Left kidney (tissue), 8 donors: ENCODE results near the gene DUSP12. TPM values are rescaled to one million over a fixed set of nuclear protein-coding genes. Genes with fewer than 3 reads are reported as not detected.
A peak's percentile ranks its signal among the peaks of the same experiment; 100 is the strongest.
"Not testable (repeated sequence)": the region's sequence is repeated elsewhere in the genome, so short reads cannot be mapped to it uniquely, and the experiment has no call there.

Experiments
- DNase-seq: peaks from one replicate; pipeline ENCODE4 v3.0.0-alpha.2; 2013
- long read RNA-seq, 8 donors: transcript quantifications; one replicate each; lab custom pipeline, GENCODE V29; 2026
- polyA plus RNA-seq: library from polyadenylated mRNA; unstranded; fragments of 120-200 nt; gene quantifications from one replicate; pipeline ENCODE4 v1.2.1, GENCODE V29; 2013; ENCODE audit not compliant: insufficient read length

The DUSP12 gene
- 44.9 TPM for polyA plus RNA-seq
- long read RNA-seq, donor 1, transcript DUSP12-201 (6 exons, 1,270 nt), result major isoform, 11 of 38 reads
- long read RNA-seq, donor 1, partial matches to known transcripts, result 11 of 38 reads
- long read RNA-seq, donor 1, other reads (novel, unspliced or antisense), result 13 of 38 reads
- long read RNA-seq, donor 2, transcript DUSP12-201 (6 exons, 1,270 nt), result major isoform, 7 of 10 reads
- long read RNA-seq, donor 2, partial matches to known transcripts, result 0 of 10 reads
- long read RNA-seq, donor 2, other reads (novel, unspliced or antisense), result 0 of 10 reads
- long read RNA-seq, donor 3, transcript DUSP12-201 (6 exons, 1,270 nt), result major isoform, 5 of 12 reads
- long read RNA-seq, donor 3, partial matches to known transcripts, result 0 of 12 reads
- long read RNA-seq, donor 3, other reads (novel, unspliced or antisense), result 5 of 12 reads
- long read RNA-seq, donor 4, result 0 reads
- long read RNA-seq, donor 5, transcript DUSP12-201 (6 exons, 1,270 nt), result major isoform, 16 of 47 reads
- long read RNA-seq, donor 5, partial matches to known transcripts, result 11 of 47 reads
- long read RNA-seq, donor 5, other reads (novel, unspliced or antisense), result 19 of 47 reads
- long read RNA-seq, donor 6, transcript DUSP12-201 (6 exons, 1,270 nt), result major isoform, 19 of 35 reads
- long read RNA-seq, donor 6, partial matches to known transcripts, result 9 of 35 reads
- long read RNA-seq, donor 6, other reads (novel, unspliced or antisense), result 5 of 35 reads
- long read RNA-seq, donor 7, transcript DUSP12-201 (6 exons, 1,270 nt), result major isoform, 23 of 53 reads
- long read RNA-seq, donor 7, partial matches to known transcripts, result 5 of 53 reads
- long read RNA-seq, donor 7, other reads (novel, unspliced or antisense), result 21 of 53 reads
- long read RNA-seq, donor 8, partial matches to known transcripts, result 0 of 11 reads
- long read RNA-seq, donor 8, other reads (novel, unspliced or antisense), result 7 of 11 reads

GRCh38 chr1:161749509-161750407, at the start of gene DUSP12:
DUSP12 (plus strand) TSS chr1:161749786; CDS start chr1:161749802, 16 bp downstream.
- peak; percentile 92 for DNase-seq

GRCh38 chr1:161702250-161702649, 47.3 kb upstream of the DUSP12 start:
- DNase-seq, result peak; percentile 4

- DNase-seq, result no peak
Observed at GRCh38 chr1:161705537-161705936, 44.0 kb upstream of the DUSP12 start.

GRCh38 chr1:161706113-161706481, 43.5 kb upstream of the DUSP12 start:
- DNase-seq, result no peak

DNA sequence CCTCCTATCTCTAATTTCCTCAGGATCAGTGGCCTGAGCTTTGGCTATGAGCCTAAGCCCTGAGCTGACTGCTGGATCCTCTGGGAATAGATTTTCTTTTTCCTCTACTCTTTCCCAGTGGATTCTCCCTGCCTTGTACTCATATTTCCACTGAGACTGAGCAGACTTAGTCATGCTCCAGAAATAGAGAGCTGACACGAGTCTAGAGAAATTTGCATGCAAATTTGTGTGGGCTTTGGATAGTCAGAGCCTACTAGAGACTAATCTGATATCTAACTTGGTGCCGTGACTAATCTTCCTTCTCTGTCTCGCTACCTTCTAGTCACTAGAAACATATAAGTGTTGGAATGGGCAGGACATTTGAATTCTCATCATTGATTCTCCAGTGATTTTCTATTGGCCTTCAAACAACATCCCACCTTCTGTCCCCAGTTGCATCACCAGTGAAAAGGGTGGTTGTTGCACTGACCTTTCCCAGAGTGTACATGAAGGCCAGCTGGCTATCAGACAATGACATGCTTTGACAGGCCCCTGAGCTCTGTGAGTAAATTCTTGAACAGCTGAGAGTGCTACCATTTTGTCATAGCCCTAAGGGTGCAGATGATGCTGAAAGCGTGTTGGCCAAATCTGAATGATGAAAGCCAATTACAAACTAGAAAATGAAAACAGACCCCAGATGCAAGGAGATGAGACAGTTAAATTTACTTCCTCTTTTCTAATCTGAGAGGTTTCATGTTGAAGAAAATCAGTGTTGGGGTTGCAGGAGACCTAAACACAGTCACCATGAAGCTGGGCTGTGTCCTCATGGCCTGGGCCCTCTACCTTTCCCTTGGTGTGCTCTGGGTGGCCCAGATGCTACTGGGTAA, 42.9 kb upstream of the DUSP12 start, which contains the start of gene FCRLA:
Gene FCRLA (plus strand): TSS at position 748 of the 866 bp plus-strand sequence. CDS start 36 bp downstream, at position 784.
- DNase-seq, result no peak

- DNase-seq, result no peak
Observed at GRCh38 chr1:161707503-161707902, 42.1 kb upstream of the DUSP12 start.

DNA sequence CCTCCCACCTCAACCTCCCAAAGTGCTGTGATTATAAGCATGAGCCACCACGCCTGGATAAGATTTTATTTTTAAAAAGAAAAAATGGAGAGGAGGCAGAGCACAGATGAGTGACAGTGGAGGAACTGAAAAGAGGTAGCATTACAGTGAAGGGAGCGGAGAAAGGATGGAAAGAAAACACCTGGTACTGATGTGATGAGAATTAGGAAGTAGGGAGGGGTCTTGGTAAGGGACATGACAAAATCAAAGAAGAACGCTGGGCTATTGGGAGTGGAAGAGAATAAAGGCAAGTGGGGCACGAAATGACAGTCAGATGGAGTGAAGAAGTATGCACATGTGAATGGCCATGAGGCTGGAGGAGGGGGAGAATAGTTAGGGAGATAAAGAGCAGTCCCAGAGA, 40.2 kb upstream of the DUSP12 start:
- DNase-seq, result no peak

DNA sequence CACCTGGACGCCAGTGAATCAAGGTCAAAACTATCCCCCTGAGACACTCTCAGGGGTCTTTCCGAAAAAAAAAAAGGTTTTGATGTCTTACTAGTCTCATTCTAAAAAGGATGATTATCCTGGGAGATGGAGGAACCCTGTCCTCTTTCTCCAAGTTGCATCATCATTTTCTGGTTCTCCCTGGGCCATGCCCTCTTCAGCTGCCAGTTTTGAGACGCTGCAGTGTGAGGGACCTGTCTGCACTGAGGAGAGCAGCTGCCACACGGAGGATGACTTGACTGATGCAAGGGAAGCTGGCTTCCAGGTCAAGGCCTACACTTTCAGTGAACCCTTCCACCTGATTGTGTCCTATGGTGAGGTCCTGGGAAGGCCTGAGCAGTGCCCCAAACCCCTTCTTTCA, 39.0 kb upstream of the DUSP12 start:
- DNase-seq, result no peak

GRCh38 chr1:161718559-161719324, 30.8 kb upstream of the DUSP12 start:
- DNase-seq, result no peak

DNA sequence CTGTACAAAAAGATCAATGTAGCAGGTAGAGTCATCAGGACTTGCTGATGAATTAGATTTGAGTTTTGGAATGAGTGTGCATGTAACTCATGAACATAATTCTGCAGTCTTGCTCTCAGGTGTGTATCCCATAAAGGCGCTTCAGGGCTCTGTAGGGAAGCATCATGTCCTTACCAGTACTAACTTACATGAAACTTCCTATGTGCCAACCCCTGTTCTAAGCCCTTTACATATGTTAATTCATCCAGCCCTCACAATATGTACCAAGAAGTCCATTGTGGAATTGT, 30.3 kb upstream of the DUSP12 start:
- no peak for DNase-seq

- DNase-seq, result no peak
Observed at GRCh38 chr1:161720422-161720821, 29.2 kb upstream of the DUSP12 start.

GRCh38 chr1:161720956-161721737, 28.4 kb upstream of the DUSP12 start, which contains the start of gene FCRLB:
FCRLB (plus strand) TSS chr1:161721544; CDS start chr1:161722673, 1,129 bp downstream.
- no peak for DNase-seq

DNA sequence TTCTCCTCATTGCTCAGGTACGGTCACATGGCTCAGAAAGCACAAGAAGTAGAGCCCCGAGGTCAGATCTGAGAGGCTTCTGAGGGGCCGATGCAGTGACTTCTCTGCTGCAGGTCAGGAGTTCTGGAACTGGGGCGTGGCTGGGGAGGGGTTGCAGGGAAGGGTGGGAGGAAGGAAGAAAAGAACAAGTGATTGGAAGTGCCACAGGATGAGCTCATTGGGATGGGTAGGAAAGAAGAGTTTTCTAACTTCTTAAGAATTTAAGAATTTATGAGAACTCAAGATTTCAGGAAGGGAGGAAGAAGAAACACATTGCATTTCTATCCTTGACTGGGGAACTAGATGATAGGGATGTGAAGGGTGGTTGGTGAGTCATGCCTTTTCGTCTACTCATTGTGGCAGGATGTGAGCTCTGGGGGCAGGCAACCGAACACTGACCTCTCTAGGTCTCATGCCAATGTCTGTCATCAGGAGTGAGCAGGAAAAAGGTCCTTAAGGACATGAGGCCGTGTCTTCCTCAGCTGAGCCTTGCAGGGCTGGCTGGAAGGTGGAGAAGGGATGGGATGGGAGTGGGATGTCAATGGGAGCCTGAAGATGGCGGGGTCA, 27.7 kb upstream of the DUSP12 start:
- DNase-seq, result no peak

- no peak for DNase-seq
Observed at GRCh38 chr1:161722406-161722805, 27.2 kb upstream of the DUSP12 start.

GRCh38 chr1:161723459-161724141, 26.0 kb upstream of the DUSP12 start:
- no peak for DNase-seq

DNA sequence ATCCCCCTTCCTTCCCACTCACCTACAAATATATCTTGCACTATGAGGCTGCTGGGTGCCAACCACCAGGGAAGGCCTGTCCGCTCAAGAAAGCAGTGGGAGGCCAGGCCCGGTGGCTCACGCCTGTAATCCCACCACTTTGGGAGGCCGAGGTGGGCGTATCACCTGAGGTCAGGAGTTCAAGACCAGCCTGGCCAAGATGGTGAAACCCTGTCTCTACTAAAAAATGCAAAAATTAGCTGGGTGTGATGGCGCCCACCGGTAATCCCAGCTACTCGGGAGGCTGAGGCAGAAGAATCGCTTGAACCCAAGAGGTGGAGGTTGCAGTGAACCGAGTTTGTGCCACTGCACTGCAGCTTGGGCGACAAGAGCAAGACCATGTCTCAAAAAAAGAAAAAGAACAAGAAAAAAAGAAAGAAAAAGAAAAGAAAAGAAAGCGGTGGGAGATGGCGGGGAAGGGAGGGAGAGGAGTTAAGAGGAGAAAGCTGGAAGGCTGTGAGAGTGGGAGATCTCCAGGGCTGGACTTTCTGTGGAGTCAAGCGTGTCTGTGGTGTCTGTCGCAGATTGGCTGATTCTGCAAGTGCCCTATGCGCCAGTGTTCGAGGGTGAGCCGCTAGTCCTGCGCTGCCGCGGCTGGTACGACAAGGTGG, 24.2 kb upstream of the DUSP12 start:
- DNase-seq, result not testable (repeated sequence)

DNA sequence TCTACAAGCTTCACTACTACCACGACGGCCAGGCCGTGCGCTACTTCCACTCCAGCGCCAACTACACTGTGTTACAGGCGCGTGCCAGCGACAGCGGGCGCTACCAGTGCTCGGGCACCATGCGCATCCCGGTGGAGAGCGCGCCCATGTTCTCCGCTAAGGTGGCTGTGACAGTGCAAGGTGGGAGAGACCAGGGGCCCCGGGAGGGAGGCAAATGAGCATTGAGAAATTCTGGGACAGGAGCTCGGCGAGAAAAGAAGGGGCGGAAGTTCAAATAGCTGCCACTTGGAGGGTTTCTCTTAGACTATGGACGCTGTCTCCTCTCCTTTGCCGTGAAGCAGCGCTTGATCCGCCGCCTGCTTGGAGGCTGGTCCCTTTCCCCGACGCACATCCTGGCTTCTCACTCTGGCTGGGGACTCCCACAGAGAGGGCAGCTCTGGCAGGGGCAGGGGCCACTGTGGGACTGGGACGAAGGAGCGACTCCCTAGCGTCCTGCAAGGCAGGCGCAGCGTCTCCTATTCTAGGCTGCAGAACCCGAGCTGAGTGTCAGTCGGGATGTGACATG, 23.6 kb upstream of the DUSP12 start:
- DNase-seq, result peak; percentile 47
